GM12891 (cell line): ENCODE results near the gene CEMIP.

Source experiments
- PAX5 ChIP-seq: IDR thresholded peaks from 2 replicates; pipeline ENCODE4 v1.6.1; 2011; ENCODE audit warnings: low read length, moderate library complexity, mild to moderate bottlenecking; ENCODE audit not compliant: insufficient read depth, severe bottlenecking
- POLR2A ChIP-seq: IDR thresholded peaks from 2 replicates; pipeline ENCODE4 v1.6.1; 2011; ENCODE audit warnings: low read depth, low read length, control low read depth
- POLR2AphosphoS5 ChIP-seq: IDR thresholded peaks from 2 replicates; pipeline ENCODE4 v1.6.1; 2011; ENCODE audit warnings: low read depth, low read length, control low read depth
- POU2F2 ChIP-seq: IDR thresholded peaks from 2 replicates; pipeline ENCODE4 v1.6.1; 2011; ENCODE audit warnings: low read depth, mild to moderate bottlenecking, control low read depth, low read length, moderate library complexity
- SPI1 ChIP-seq: IDR thresholded peaks from 2 replicates; pipeline ENCODE4 v1.6.1; 2011; ENCODE audit warnings: low read depth, low read length, control low read depth
- TAF1 ChIP-seq: IDR thresholded peaks from 2 replicates; pipeline ENCODE4 v1.6.1; 2011; ENCODE audit warnings: low read depth, low read length, control low read depth

- TF ChIP-seq POLR2A (no peak), TAF1 (no peak), POLR2AphosphoS5 (no peak), SPI1 (no peak), PAX5 (no peak), POU2F2 (no peak)
Observed at GRCh38 chr15:80970018-80970657, 191.0 kb downstream of the CEMIP start.
